HG03378 (cell line): Measurements from ENCODE around the gene DPP6.

Experiments
- ATAC-seq: cut with Tn5 transposase; IDR thresholded peaks from one replicate; pipeline ENCODE4 v1.9.1; 2021; ENCODE audit warnings: mild to moderate bottlenecking, moderate library complexity; ENCODE audit not compliant: unreplicated experiment

DPP6 gene

GRCh38 chr7:154684666-154685563, 632.7 kb downstream of the DPP6 start:
- no peak for ATAC-seq

GRCh38 chr7:154685564-154685901, 633.3 kb downstream of the DPP6 start:
- ATAC-seq = no peak

- no peak for ATAC-seq
Observed at GRCh38 chr7:154686305-154686704, 634.1 kb downstream of the DPP6 start.

GRCh38 chr7:154688952-154689351, 636.8 kb downstream of the DPP6 start:
- ATAC-seq = no peak

DNA sequence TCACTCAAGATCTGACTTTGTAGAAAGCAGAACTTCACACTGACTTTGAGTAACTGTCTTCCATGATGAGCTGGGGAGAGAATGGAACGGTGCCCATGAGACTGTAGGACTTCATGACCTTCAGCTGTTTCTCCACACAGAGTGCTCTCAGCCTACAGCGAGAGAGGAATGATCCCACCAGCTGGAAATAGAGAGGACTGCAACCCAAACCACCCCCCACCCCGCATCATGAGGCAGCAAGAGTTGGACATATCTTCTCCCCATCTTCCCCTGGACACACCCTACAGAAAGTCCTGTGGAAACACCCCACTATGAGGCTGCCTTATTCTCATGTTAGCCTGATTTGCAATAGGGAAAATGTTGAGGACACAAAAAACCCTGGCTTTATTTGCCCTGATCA, 638.2 kb downstream of the DPP6 start:
- no peak for ATAC-seq

GRCh38 chr7:154693661-154694060, 641.5 kb downstream of the DPP6 start:
- no peak for ATAC-seq

DNA sequence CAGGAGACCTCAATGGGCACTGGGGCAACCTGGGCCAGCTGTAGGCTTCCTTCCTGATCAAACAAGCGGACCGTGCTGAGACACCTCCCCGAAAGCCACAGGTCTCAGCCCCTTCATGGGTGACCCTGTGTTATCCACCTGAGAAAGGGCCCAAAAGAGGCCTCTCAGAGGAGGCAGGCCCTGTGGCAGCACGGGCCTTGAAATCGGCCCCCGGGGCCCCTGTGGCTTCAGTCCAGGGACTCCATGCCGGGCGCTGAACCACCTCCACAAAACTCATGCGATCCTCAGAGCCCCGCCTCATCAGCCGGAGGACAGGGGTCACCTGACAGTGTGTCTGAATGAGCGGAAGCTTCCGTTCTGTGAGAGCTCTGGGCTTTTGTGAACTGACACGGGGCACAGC, 643.6 kb downstream of the DPP6 start:
- ATAC-seq = no peak

DNA sequence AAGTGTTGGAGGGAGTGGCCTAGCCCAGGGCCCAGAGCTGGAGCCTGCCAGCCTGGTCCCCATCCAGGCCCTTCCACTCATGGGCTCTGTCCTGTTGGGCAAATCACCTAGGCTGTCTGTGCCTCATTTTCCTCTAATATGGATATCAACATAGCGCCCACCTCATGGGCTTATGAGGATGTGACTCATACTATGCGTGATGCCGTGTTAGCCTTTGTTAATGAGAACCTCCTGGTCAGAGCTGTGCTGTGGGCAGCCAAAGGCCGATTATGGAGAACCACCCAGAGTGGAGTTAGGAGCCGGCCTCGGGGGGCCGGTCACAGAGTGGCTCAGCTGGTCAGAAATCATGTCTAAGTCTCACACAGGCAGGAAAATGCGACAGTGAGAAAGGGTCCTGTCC, 644.4 kb downstream of the DPP6 start:
- ATAC-seq = no peak

DNA sequence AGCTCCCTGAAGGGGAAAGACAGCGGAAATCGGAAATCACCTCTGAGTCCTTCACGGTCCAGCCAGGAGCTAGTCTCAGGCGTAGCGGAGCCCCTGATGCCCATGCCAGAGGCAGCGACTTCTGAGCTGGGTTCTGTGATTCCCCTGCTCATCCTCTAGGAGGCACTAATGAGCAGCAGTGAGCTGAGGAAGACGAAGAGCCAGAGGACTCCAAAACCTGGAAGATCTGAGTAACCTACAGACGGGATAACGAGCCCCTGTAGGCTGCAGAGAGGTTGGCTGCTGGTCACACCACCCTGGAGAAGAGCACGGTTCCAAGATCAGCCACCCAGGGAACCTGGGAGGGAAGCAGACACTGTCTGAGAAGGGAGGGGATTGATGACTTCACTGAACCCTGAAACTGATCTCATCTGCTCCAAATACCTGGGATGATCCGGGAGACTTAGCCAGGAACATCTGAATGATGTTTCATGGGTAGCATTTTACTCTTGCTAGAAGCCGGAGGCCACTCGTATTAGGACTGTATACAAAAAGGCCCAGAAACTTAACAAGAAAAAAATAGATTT, 646.6 kb downstream of the DPP6 start:
- ATAC-seq = no peak

DNA sequence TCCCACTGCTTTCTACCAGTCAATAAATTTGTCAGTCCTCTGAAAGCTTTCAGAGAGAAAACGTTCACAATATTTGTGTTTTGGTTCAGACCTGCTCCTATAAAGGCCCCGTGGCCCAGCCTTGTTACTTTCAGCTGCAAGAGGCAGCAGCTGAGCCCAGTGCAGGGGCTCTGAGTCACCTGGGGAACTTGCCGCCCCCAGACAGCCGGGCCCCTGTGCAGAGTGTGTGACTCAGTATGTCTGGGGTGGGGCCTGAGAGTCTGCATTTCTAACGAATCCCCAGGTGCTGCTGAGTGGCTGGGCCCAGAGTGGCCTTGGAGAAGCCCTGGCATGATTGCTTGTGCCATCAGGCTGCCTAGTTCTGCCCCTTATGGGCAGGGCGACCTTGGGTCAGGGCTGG, 647.2 kb downstream of the DPP6 start:
- ATAC-seq = no peak

DNA sequence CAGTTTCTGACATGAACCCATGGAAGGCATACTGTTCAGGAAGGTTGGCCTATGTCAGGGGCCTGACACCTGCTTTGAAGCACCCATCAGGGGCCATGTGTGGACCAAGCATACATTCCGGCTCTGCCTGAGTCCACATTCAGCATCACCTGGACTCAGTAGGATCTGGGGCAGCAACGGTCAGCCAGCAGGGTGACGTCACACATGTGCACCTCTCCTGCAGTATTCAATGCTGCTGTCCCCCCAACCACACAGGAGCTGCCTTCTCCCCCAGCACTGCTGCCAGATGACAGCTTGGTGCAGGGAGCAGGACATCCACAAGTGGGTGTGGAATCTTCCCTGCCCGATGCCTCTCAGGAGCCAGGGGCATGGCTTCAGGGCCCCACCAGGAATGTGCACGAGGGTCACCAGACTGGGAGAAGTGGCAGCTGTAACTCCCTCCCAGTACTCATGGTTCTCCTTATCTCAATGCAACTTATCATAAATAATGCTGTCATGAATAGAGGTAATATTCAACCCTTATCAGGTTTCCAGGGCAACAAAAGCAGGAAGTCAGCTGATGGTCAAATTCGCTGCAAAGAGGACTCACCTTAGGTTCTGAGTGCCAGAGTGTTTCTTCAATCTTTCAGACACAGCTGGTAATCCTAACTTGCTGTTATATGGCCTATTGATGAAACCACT, 657.8 kb downstream of the DPP6 start:
- ATAC-seq = no peak

GRCh38 chr7:154720016-154720415, 667.8 kb downstream of the DPP6 start:
- ATAC-seq = no peak

DNA sequence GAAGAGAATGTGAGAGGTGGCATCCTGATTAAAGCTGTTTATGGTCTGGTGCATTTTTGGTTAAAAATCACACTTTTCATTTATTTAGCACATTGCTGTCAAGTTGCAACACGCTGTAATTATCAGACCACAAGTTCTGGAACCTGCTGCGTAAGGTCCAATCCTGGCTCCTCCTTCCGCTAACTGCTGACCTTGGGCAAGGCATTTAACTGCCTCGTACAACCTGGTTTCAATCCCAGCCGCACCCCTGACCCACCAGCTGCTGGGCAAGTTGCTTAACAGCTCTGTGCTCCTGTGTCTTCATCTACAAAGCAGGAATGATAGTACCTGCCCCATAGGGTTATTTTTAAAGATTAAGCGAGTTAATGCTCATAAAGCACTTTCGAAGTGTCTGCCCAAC, 668.9 kb downstream of the DPP6 start:
- no peak for ATAC-seq

DNA sequence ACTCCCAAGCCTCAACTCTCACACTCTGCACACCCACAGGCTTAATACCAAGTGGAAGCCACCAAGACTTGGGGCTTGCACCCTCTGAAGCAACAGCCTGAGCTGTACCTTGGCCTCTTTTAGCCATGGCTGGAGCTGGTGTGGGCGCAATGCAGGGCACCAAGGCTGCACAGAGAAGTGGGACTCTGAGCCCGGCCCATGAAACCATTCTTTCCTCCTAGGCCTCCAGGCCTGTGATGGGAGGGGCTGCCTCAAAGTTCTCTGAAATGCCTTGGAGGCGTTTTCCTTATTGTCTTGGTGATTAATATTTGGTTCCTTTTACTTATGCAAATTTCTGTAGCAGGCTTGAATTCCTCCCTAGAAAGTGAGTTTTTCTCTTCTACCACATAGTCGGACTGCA, 674.2 kb downstream of the DPP6 start:
- no peak for ATAC-seq

DNA sequence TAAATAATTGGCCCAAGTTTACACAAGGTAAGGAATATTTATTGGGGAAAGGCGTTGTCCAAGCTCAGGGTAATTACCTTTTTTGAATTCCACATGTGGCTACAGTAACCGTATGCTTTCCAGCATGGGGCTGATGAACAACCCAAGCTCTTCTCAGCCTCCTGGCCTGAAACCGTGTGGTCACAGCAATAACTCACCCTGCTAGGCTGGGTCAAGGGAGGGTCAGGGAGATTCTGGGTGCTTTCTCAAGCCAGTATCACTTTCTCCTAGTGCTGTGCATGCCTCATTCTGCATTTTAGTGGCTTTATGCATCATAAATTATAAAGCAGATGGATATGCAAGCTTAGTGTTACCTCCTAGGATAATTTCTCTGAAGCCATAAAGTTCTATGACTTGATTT, 676.9 kb downstream of the DPP6 start:
- no peak for ATAC-seq

- no peak for ATAC-seq
Observed at GRCh38 chr7:154735766-154736165, 683.6 kb downstream of the DPP6 start.

DNA sequence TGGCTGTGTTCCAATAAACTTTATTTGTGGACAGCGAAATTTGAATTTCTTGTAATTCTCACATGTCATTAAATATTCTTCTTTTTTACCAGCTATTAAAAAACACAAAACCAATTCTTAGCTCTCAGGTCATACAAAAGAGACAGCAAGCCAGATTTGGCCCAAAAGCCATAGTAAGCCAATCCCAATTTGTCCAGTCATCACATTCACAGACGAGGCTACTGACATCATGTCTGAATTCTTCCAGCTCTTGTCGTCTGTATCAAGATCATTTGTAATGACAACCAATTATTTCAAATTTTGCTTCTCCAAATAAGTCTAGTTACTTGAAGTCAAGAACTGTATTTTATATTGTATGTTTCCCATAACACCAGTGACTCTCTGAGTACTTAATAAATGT, 684.2 kb downstream of the DPP6 start:
- ATAC-seq = no peak

DNA sequence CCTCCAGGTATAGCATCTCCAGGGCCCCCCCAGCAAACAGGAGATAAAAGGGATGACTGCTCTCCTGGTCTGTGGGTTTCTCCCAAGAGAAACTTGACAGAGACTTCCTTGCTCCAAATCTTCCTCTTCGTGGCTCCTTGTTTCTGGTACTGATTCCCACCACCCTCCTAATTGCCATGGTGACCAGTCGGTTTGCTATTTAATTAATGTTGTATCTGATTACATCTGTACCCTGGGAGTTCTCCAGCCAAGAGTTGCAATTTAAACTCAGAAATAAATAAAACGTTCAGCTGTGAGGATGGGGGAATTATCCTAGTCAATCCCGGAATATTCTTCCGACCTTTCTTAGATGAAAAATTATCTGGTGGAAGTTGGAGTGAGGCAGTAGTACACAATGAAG, 686.0 kb downstream of the DPP6 start:
- no peak for ATAC-seq

DNA sequence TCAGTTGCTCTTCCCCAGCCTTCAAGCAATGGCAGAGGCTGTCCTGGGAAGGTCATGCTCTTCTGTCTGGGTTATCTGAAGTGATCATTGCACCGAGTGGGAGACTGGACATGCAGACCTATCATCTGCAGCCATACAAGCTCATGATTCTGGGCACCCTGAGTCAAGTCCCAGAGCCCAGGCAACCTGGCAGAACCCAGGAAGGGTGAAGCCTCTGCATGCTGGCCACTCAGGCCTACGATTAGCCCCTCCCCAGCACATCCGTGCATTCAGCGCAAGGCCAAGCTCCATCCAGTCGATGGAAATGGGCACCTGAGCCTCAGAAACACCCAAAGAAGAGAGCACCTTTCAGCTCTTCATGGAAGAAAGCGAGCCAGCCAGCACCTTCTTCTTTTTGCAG, 688.9 kb downstream of the DPP6 start:
- no peak for ATAC-seq

GRCh38 chr7:154743206-154743605, 691.0 kb downstream of the DPP6 start:
- ATAC-seq = no peak

DNA sequence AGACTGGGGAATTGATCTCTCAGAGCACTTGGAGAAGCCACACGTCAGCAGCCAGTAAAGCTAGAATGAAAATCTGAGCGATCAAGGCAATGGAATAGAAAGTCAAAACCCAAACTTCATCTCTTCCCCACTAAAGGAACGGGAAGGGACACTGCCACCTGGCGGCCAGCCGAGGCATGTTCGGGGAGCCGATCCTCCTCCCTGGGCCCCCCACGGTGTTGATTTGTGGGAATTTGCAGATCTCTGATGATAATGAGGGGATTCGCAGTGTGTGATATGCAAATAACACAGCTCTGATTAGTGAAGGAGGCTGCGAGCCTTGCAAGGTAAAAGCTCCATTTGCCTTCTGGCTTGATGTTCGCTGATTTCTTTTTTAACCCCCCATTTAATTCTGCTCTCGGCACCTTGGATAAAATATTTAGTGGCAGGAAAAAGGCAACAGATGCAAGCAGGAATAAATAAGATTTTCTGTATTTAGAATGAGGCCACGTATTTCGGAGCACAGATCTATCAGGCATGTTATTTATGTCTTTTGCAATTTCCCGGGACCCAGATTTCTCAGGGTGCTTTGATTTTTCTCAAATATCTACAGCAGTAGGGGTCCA, 692.2 kb downstream of the DPP6 start:
- ATAC-seq = no peak

- ATAC-seq = no peak
Observed at GRCh38 chr7:154744861-154745258, 692.7 kb downstream of the DPP6 start.
